Measurements from ENCODE around the gene RIMS3. TPM values are rescaled to one million over a fixed set of nuclear protein-coding genes. Genes with fewer than 3 reads are reported as not detected.

Gene RIMS3
- total and polyA plus RNA-seq, 2 experiments from 2014 or later: 1.4 to 1.6 TPM

GRCh38 chr1:40663324-40664166 is 1.9 kb downstream of the RIMS3 start:
- H3K36me3 ChIP-seq (replicated peaks; ENCODE audit: insufficient read depth, low read depth): no peaks in the 10 kb centered on the region

GRCh38 chr1:40662864-40663263 is 2.6 kb downstream of the RIMS3 start:
- H3K4me2 ChIP-seq: no peak overlapping the region
- no peak for DNase-seq (ENCODE audit: low spot score)
- WGBS (ENCODE audit: low lambda C conversion rate, missing lambda C conversion rate): 79% methylated on average over 4 of the region's 4 CpGs
- H2AFZ ChIP-seq: no peak overlapping the region
- H4K20me1 ChIP-seq (ENCODE audit: insufficient read depth, poor library complexity, severe bottlenecking): no peaks in the 10 kb centered on the region
- no peak overlapping the region for H3K4me3 ChIP-seq
- H3K27me3 ChIP-seq: no peaks in the 10 kb centered on the region
- no peaks in the 10 kb centered on the region for H3K9me3 ChIP-seq (ENCODE audit: low read depth)
- H3K9me2 ChIP-seq (replicated peaks; ENCODE audit: insufficient read depth): no peaks in the 10 kb centered on the region
- TF ChIP-seq EZH2 (IDR thresholded peaks at IDR 0.05; ENCODE audit: borderline replicate concordance) (no peak), EZH2phosphoT487 (IDR thresholded peaks at IDR 0.05; ENCODE audit: low read depth, severe bottlenecking, unreplicated experiment) (no peak), CTCF (IDR thresholded peaks at IDR 0.05; ENCODE audit: poor library complexity) (no peak)
- H3K4me1 ChIP-seq (ENCODE audit: insufficient read depth): peaks cover 16% of the 10 kb centered on the region
- H3K36me3 ChIP-seq (replicated peaks; ENCODE audit: insufficient read depth, low read depth): no peaks in the 10 kb centered on the region
- H3K27ac ChIP-seq: no peak overlapping the region
- no peaks in the 10 kb centered on the region for H3K79me2 ChIP-seq

More at GRCh38 chr1:40663324-40664166, 1.9 kb downstream of the RIMS3 start:
- TF ChIP-seq EZH2phosphoT487 (IDR thresholded peaks at IDR 0.05; ENCODE audit: low read depth, severe bottlenecking, unreplicated experiment): no peak
- no peak for TF ChIP-seq CTCF (IDR thresholded peaks at IDR 0.05; ENCODE audit: poor library complexity)
- no peak for TF ChIP-seq EZH2 (IDR thresholded peaks at IDR 0.05; ENCODE audit: borderline replicate concordance)
- no peak for DNase-seq (ENCODE audit: low spot score)
- no peaks in the 10 kb centered on the region for H4K20me1 ChIP-seq (ENCODE audit: insufficient read depth, poor library complexity, severe bottlenecking)
- peaks cover 16% of the 10 kb centered on the region for H3K4me1 ChIP-seq (ENCODE audit: insufficient read depth)
- no peaks in the 10 kb centered on the region for H3K27me3 ChIP-seq
- no peak overlapping the region for H2AFZ ChIP-seq
- H3K4me2 ChIP-seq: no peak overlapping the region
- no peaks in the 10 kb centered on the region for H3K9me3 ChIP-seq (ENCODE audit: low read depth)
- WGBS (ENCODE audit: low lambda C conversion rate, missing lambda C conversion rate): 52% methylated on average over 8 of the region's 8 CpGs
- no peaks in the 10 kb centered on the region for H3K79me2 ChIP-seq
- no peaks in the 10 kb centered on the region for H3K9me2 ChIP-seq (replicated peaks; ENCODE audit: insufficient read depth)
- H3K4me3 ChIP-seq: no peak overlapping the region
- no peak overlapping the region for H3K27ac ChIP-seq

GRCh38 chr1:40662151-40662550 is 3.3 kb downstream of the RIMS3 start:
- WGBS (ENCODE audit: low lambda C conversion rate, missing lambda C conversion rate): 84% methylated on average over 6 of the region's 6 CpGs
- H3K4me1 ChIP-seq (ENCODE audit: insufficient read depth): peaks cover 16% of the 10 kb centered on the region
- H3K9me3 ChIP-seq (ENCODE audit: low read depth): no peaks in the 10 kb centered on the region
- no peaks in the 10 kb centered on the region for H3K79me2 ChIP-seq
- no peak for DNase-seq (ENCODE audit: low spot score)
- no peak overlapping the region for H2AFZ ChIP-seq
- H3K4me2 ChIP-seq: no peak overlapping the region
- no peaks in the 10 kb centered on the region for H3K9me2 ChIP-seq (replicated peaks; ENCODE audit: insufficient read depth)
- H3K27me3 ChIP-seq: no peaks in the 10 kb centered on the region
- TF ChIP-seq CTCF (IDR thresholded peaks at IDR 0.05; ENCODE audit: poor library complexity): no peak
- no peak for TF ChIP-seq EZH2 (IDR thresholded peaks at IDR 0.05; ENCODE audit: borderline replicate concordance)
- no peak for TF ChIP-seq EZH2phosphoT487 (IDR thresholded peaks at IDR 0.05; ENCODE audit: low read depth, severe bottlenecking, unreplicated experiment)
- H4K20me1 ChIP-seq (ENCODE audit: insufficient read depth, poor library complexity, severe bottlenecking): no peaks in the 10 kb centered on the region
- H3K4me3 ChIP-seq: no peak overlapping the region
- no peaks in the 10 kb centered on the region for H3K36me3 ChIP-seq (replicated peaks; ENCODE audit: insufficient read depth, low read depth)
- no peak overlapping the region for H3K27ac ChIP-seq
